Nephron progenitor cell (in vitro differentiated cells): ENCODE results near the gene SYS1.

Experiments
- DNase-seq: peaks from one replicate; pipeline ENCODE4 v3.0.0; 2021
- H3K27ac Mint-ChIP-seq: 2 replicates; pipeline ENCODE4 v1.8.0; 2021; ENCODE audit warnings: mild to moderate bottlenecking, moderate library complexity, mixed read lengths
- H3K27me3 Mint-ChIP-seq: 2 replicates; pipeline ENCODE4 v1.8.0; 2021; ENCODE audit warnings: mild to moderate bottlenecking, low read depth, mixed read lengths; ENCODE audit not compliant: poor library complexity
- H3K36me3 Mint-ChIP-seq: 2 replicates; pipeline ENCODE4 v1.8.0; 2021; ENCODE audit warnings: low read depth, mixed read lengths
- H3K4me1 Mint-ChIP-seq: 2 replicates; pipeline ENCODE4 v1.8.0; 2021; ENCODE audit warnings: mixed read lengths
- H3K4me3 Mint-ChIP-seq: 2 replicates; pipeline ENCODE4 v1.8.0; 2021; ENCODE audit warnings: mild to moderate bottlenecking, moderate library complexity, mixed read lengths
- H3K9me3 Mint-ChIP-seq: 2 replicates; pipeline ENCODE4 v1.8.0; 2021; ENCODE audit warnings: mild to moderate bottlenecking, moderate library complexity, mixed read lengths
- TF ChIP-seq, protein P1 (sequence below): fragments of 200-600 bp; sonication (generic); IDR thresholded peaks from 2 replicates; pipeline ENCODE4 v1.5.0; 2021; ENCODE audit warnings: antibody characterized with exemption

Gene SYS1

DNA sequence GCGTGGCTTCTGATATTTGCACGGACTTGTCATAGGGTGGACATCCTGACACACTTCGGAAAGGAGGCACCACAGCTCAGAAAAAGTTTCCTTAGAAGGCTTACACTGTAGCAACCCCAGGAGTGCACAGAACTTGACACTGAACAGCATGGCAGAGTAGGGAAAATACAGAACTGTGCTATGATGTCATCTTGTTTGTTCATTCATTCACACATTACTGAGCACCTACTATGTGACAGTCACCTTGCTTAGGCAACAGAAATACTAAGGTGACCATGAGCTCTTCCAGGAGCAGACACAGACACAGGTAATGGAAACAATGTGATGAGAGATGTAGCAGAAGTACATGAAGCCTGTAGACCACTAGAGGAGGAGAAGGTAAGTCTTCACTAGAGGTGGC, 50.5 kb downstream of the SYS1 start:
- peaks cover 18% of the 10 kb centered on the region for H3K27me3 Mint-ChIP-seq
- DNase-seq: no peak
- TF ChIP-seq, protein P1, sequence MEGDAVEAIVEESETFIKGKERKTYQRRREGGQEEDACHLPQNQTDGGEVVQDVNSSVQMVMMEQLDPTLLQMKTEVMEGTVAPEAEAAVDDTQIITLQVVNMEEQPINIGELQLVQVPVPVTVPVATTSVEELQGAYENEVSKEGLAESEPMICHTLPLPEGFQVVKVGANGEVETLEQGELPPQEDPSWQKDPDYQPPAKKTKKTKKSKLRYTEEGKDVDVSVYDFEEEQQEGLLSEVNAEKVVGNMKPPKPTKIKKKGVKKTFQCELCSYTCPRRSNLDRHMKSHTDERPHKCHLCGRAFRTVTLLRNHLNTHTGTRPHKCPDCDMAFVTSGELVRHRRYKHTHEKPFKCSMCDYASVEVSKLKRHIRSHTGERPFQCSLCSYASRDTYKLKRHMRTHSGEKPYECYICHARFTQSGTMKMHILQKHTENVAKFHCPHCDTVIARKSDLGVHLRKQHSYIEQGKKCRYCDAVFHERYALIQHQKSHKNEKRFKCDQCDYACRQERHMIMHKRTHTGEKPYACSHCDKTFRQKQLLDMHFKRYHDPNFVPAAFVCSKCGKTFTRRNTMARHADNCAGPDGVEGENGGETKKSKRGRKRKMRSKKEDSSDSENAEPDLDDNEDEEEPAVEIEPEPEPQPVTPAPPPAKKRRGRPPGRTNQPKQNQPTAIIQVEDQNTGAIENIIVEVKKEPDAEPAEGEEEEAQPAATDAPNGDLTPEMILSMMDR: no peak
- peaks cover 13% of the 10 kb centered on the region for H3K36me3 Mint-ChIP-seq
- no peak overlapping the region for H3K4me3 Mint-ChIP-seq
- H3K27ac Mint-ChIP-seq: no peak overlapping the region
- H3K4me1 Mint-ChIP-seq: peaks cover 54% of the 10 kb centered on the region
- H3K9me3 Mint-ChIP-seq: no peaks in the 10 kb centered on the region

DNA sequence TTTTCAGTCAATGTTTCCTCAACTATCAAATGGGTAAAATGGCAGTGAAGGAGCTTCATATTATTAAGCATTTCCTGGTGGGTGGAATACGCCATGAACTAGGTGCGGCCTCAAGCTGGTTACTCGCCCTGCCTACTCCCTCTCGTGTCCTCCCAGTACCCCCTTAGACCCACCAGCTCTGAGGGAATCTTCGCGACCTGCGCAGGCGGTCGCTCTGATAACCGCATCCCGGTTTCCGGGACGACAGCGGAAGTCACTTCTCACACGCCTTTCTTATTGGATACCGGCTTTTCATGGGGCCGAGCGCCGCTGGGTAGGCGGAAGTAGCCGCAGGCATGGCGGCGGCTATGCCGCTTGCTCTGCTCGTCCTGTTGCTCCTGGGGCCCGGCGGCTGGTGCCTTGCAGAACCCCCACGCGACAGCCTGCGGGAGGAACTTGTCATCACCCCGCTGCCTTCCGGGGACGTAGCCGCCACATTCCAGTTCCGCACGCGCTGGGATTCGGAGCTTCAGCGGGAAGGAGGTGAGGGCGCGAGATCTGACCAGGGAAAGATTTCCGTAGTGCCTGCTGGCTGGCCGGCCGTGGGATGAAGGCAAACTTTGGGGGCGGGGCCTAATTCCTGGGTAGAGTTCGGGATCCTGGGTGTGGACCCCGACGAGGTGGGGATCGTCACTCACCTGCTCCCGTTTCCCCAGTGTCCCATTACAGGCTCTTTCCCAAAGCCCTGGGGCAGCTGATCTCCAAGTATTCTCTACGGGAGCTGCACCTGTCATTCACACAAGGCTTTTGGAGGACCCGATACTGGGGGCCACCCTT, 53.1 kb downstream of the SYS1 start, which contains the start of gene PIGT:
TSS of gene PIGT (plus strand) at position 320 of the 816 bp plus-strand sequence. CDS start at position 336, 16 bp downstream.
- Mint-ChIP-seq H3K27ac (peak within 1 kb of the TSS; percentile 21), H3K4me3 (peak within 1 kb of the TSS; percentile 94), H3K4me1 (peaks cover 44% of the 10 kb centered on the region)

DNA sequence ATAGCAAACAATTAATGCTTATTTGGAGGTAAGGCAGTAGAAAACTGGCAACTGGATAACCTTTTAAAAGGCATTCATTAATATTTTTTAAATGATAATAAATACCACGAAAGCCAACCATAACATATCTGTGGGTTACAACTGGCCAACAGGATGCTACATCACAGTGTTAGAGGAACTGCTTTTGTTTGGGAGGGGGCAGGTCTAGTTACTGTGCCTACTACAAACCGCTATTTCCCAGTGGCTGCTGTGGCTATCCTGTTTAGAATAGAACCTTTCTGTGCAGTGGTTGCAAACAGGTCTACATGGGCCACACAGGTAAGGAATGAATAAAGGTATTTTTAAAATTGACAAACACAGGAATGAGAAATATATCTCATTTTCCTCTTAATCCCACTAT, 54.0 kb downstream of the SYS1 start:
- Mint-ChIP-seq H3K9me3 (no peaks in the 10 kb centered on the region), H3K36me3 (peaks cover 15% of the 10 kb centered on the region), H3K27ac (no peak overlapping the region), H3K27me3 (peaks cover 15% of the 10 kb centered on the region), H3K4me3 (peak overlapping the region; percentile 94), H3K4me1 (peaks cover 35% of the 10 kb centered on the region)
- DNase-seq: no peak
- TF ChIP-seq, protein P1: no peak

More for the DNA sequence above, 53.1 kb downstream of the SYS1 start, which contains the start of gene PIGT:
- TF ChIP-seq, protein P1: no peak
- peaks cover 11% of the 10 kb centered on the region for H3K36me3 Mint-ChIP-seq
- peak; percentile 77 for DNase-seq
- no peaks in the 10 kb centered on the region for H3K9me3 Mint-ChIP-seq
- H3K27me3 Mint-ChIP-seq: peaks cover 15% of the 10 kb centered on the region
